Measurements from ENCODE around the gene FHL3.

Gene FHL3

GRCh38 chr1:38012363-38013226 lies 7.3 kb upstream of the FHL3 start, which contains the start of gene UTP11:
Gene UTP11 (plus strand): TSS chr1:38012734. CDS start chr1:38012803, 69 bp downstream.
- peak; percentile 75 for DNase-seq (ENCODE audit: low read depth)

GRCh38 chr1:38009841-38010180 lies 4.5 kb upstream of the FHL3 start:
- DNase-seq (ENCODE audit: low read depth) = no peak

DNA sequence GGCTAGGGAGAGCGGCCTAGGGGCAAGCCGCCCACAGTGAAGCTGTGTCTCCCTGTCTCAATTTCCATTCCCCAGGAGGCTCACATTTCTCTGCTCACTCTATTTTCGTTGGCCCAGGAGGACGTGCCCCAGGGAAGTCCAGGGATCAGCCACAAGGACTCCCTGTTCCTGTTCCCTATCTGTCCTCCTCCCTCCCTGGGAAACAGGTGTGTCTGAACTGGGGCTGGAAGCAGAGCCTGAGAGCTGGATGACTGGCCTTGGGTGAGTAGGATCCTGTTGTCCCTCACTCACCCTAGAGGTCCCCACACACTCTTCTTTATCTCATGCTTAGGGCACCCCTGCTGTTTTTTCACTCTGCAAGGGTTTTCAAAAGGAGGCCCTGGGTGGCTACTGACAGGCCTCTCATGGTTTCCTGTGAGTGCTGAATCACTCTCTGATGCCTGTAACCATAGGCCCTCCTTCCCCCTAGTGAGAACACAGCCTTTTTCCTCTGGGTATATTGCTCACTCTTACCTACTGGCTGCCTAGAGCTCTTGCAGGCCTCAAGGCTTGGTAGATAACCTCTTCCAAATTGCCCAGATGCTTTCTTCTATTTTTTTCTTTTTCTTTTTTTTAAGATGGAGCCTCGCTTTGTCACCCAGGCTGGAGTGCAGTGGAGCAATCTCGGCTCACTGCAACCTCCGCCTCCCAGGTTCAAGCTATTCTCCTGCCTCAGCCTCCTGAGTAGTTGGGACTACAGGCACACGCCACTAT lies 4.0 kb upstream of the FHL3 start:
- no peak for DNase-seq (ENCODE audit: low read depth)

GRCh38 chr1:38006008-38006828 lies 904 bp upstream of the FHL3 start:
- DNase-seq (ENCODE audit: low read depth) = no peak

- DNase-seq (ENCODE audit: low read depth) = no peak
These were observed 818 bp downstream of the FHL3 start for GRCh38 chr1:38004284-38005108.

DNA sequence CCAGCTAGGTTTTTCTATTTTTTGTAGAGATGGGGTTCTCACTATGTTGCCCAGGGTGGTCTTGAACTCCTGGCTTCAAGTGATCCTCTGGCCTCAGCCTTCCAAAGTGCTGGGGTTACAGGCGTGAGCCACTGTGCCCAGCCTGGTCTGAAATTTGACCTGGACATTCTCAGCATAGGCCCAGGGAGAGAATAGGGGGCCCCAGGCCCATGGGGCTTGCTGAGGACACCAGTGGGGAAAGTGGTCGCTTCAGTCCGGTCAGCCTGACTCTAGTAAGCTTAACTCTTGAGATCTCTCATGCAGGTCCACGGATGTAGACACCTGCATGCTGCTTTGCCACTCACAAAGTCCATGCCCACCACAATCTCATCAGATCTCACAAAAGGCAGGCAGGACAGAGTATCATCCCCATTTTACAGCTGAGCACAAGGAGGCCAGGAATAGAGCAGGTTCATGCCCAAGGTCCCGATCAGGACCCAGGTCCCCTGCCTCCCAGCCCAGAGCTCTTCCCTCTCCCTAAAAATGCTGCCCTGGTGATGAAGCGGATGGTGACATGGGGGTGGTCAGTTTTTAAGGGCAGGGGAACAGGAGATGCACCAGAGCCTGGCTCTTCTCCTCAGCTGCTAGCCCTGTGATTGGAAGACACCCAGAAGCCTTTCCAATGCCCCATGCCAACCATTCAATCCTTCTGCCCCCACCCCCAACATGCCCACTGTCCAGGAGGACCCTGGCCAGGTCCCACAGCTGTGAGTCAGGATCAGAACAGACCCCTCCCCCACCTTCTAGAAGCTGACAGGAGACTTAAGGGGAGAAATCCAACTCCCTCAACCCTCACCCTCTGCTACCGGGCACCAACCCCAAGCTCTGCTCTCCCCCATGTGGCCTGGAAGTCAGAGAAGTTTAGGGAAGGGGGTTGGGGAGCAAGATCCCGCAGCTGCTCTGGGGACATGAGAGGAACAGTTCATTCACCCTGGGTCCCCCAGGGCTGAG lies 1.8 kb downstream of the FHL3 start:
- DNase-seq (ENCODE audit: low read depth) = no peak

- no peak for DNase-seq (ENCODE audit: low read depth)
These were observed 4.5 kb downstream of the FHL3 start for GRCh38 chr1:38000529-38001455.

- no peak for DNase-seq (ENCODE audit: low read depth)
These were observed 5.1 kb downstream of the FHL3 start for GRCh38 chr1:38000233-38000528.

DNA sequence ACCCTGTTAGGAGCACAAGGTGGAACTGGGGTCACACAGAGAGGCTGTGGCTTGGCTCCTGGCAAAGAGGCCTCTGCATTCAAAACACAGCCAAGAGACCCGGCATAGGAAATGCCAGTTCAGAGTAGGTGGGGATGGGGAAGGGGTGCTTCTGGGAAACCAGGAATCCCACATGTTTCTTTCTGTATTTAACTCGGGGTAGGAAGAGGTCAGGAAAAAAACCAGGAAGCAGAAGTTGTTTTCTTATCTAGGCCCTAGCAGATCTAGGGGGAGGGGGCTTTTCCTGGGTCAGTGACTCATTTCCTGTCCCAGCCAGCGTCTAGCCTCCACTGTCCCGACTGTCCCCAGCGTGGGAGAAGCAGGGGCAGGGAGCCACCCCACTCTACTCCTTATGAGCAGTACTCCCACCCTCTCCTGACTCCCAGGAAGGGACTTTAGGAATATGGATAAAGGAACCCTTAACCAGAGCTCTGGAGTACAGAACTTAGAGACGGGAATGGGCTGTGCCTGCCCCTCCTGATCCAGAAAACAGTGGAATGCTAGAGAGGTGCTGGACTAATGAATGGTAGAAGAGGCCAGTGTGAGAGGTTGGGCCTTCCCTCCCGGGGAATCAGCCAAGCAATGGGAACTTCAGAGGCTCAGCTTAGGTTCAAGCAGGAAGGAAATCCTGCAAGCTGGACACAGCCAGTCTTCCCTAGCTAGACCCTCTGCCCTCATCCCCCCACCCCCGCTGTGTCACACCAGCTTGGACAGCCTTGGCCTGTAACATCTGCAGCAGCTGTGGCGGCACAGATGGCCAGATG lies 5.7 kb downstream of the FHL3 start:
- no peak for DNase-seq (ENCODE audit: low read depth)

GRCh38 chr1:37998913-37999429 lies 6.3 kb downstream of the FHL3 start:
- DNase-seq (ENCODE audit: low read depth) = no peak

DNA sequence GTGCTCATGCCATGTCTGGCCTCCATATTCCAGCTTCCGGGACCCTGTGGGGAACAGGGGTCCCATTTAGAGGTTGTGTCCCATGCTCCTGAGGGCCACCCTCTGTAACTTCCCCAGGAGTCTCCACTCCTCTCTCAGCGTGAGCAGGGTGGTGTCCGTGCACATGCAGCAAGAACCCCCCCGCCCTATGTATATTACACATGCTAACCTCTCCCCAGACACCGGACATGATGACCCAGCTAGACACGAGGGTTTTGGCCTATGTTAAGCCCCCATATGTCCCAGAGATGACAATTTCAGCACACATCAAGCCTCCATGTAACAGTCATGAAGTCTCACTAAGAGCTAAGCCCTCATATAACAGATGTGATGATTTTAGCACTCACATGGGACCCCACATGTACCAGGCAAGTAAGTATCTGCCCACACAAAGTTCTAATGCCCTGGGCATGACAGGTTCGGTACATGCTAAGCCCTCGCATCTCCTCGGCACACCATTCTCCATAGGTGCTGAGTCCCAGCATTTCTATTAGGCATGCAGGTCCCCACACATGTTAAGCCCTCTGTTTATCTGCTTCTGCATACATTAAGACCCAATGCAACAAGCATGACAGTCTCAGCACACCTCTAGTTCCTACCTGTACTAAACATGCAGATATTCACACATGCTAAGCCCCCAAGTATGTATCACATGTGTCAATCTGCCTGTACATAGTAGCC lies 7.1 kb downstream of the FHL3 start:
- DNase-seq (ENCODE audit: low read depth) = no peak

DNA sequence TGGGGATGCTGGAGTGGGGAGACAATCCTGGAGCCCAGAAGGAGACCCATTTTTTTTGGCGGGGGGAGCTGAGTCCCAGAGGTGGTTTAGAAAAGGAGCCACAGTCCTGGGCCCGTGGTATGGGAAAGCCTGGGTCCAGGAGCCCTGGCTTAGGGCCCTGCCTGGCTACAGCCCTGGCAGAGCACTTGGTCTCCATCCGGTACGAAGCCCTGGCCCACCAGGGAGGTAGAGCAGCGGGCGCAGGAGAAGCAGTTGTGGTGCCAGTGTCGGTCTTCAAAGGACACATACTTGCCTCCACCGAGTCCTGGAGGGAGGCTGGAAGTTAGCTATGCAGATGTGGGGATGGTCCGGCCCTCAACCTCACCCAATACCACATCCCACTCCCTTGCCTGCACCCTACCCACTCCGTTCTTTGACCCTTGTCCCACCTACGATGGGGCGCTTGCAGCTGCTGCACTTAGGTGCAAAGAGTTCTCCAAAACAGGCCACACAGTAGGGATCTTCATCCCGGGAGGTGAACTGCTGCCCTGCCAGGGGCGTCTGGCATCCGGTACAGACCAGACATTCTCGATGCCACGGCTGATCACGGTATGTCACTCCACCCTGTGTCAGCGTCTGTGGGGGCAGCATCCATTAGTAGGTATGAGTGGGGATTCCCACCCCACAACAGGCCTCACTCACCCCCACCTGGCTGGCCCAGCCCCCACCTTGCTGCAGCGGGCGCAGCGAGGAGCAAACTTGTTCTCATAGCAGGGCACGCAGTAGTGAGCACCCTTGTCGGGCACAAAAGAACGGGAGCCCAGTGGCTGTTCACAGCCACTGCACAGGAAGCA lies 7.8 kb downstream of the FHL3 start:
- no peak for DNase-seq (ENCODE audit: low read depth)

DNA sequence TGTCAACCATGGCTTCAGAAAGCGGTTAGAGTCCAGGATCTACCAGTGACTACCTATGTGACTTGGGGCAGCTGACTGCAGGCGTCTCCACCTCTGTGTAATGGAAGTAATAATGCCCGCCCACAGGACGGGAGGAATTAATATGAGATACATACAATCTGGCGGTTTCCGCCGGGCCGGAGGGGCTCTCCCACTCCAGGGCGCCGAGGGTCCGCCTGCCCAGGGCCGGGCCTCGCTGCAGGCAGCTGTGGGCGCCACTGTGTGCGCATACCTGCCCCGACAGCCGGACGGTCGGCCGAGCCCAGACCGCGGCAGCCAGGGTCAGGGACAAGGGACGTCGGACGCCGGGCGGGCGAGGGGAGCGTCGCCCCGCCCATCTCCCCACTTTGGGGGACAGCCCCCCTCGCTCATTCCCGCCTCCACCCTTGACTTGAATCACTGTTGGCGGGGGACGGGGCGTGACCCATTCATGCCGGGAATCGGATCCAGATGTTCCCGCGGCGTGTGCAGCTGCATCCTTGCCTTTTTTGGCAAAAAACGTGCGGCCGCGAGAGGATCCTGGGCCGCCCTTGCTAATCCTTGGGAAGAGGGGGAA lies 9.5 kb downstream of the FHL3 start:
- DNase-seq (ENCODE audit: low read depth) = no peak

- no peak for DNase-seq (ENCODE audit: low read depth)
These were observed 10.3 kb downstream of the FHL3 start for GRCh38 chr1:37994886-37995566.

DNA sequence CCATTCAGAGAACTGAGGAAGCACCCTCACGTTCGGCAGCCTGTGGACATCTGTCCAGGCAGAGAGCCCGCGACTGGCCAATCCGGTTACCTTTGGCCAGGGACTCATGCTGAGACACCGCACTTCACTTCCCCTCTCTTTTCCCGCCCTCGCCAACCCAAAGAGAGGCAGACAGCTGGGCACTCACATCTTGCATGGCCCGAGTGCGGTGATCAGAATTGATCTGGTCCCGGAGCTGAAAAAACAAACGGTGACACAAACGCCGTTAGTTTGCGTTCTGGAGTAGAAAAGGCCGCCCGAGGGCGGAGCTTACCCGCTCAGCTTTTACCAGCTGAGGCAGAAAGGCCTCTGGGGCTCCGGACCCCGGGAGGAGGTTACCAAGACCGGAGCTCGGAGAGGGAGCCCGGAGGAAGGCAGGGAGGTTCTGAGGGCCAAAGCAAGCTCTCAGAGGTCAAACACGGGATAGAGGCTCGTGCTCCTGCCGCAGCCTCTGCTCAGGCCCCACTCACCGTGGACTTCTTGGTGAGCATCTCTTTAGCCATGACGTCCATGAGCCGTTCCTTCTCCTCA lies 15.9 kb downstream of the FHL3 start:
- DNase-seq (ENCODE audit: low read depth) = peak; percentile 22

All from activated T-cell treated with anti-CD3 and anti-CD28 coated beads for 1 hour (primary cell).